HEK293T (cell line): ENCODE data around the gene ICOSLG.
"Not testable (repeated sequence)": the region's sequence is repeated elsewhere in the genome, so short reads cannot be mapped to it uniquely, and the experiment has no call there.

Source experiments
- FOXM1 ChIP-seq: fragments of 450-650 bp; IDR thresholded peaks from 2 replicates; pipeline ENCODE4 v1.6.1; 2017; ENCODE audit warnings: mild to moderate bottlenecking, borderline replicate concordance
- HDGF ChIP-seq: fragments of 450-650 bp; IDR thresholded peaks from 2 replicates; pipeline ENCODE4 v1.6.1; 2017; ENCODE audit warnings: antibody characterized with exemption, borderline replicate concordance
- SP1 ChIP-seq: fragments of 450-650 bp; IDR thresholded peaks from 2 replicates; pipeline ENCODE4 v1.6.1; 2017
- SUZ12 ChIP-seq: fragments of 450-650 bp; IDR thresholded peaks from 2 replicates; pipeline ENCODE4 v1.6.1; 2016; ENCODE audit warnings: mild to moderate bottlenecking

DNA sequence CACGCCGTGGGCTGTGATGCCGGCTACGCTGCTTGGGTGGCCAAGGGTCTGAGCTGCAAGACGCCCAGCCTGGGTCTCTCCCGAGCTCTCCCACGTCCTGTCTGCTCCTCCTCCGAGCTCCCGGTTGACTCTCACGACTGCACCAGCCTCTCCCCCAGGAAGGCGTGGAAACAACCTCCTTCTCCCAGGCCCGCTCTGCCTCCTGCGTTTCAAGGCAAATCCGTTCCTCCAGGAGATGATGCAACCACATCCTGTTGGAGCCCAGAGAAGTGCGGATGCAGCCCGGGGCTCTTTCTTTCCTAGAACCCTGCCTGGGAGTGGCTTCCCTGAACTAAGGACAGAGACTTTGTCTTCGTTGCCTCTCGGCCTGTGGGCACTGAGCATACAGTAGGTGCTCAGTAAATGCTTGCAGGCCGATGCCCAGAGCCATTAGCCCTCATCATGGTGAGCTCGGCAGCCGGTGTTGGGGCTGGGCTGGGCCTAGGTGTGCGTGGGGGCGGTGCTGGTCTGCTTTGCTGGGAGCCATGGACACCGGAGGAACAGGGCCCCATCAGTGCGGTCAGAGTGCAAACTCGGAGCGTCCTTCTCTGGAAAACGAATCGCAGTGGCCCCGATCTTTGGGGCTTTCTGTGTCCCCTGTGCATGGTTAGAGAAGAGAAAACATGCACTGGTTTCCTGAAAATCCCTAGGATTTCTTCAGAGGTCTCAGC is 38.0 kb downstream of the ICOSLG start:
- TF ChIP-seq FOXM1, SP1, SUZ12, HDGF: not testable (repeated sequence)
